K562 (cell line): Measurements from ENCODE around the gene ICAM1. TPM values are rescaled to one million over a fixed set of nuclear protein-coding genes. Genes with fewer than 3 reads are reported as not detected.
A peak's percentile ranks its signal among the peaks of the same experiment; 100 is the strongest.

Experiments used
- ARID1B ChIP-seq: fragments of 450-650 bp; IDR thresholded peaks from 2 replicates; pipeline ENCODE4 v1.6.1; 2016; ENCODE audit warnings: antibody characterized with exemption, mild to moderate bottlenecking, inconsistent platforms
- ASH1L ChIP-seq: fragments of 450-650 bp; IDR thresholded peaks from 2 replicates; pipeline ENCODE4 v1.6.1; 2018; ENCODE audit warnings: borderline replicate concordance, mild to moderate bottlenecking, low read depth; ENCODE audit not compliant: partially characterized antibody
- BRD9 ChIP-seq: fragments of 450-650 bp; IDR thresholded peaks from 2 replicates; pipeline ENCODE4 v1.6.1; 2018; ENCODE audit warnings: low read depth; ENCODE audit not compliant: partially characterized antibody
- CBX2 ChIP-seq: fragments of 200-600 bp; sonication (generic); IDR thresholded peaks from one replicate; pipeline ENCODE4 v1.6.1; 2012; ENCODE audit warnings: mild to moderate bottlenecking, low read length, inconsistent platforms; ENCODE audit not compliant: insufficient read depth, poor library complexity, severe bottlenecking
- CHD2 ChIP-seq: IDR thresholded peaks from 2 replicates; pipeline ENCODE4 v1.6.1; 2011; ENCODE audit warnings: low read depth, low read length
- DNMT1 ChIP-seq: fragments of 450-650 bp; IDR thresholded peaks from 2 replicates; pipeline ENCODE4 v1.6.1; 2016; ENCODE audit warnings: antibody characterized with exemption, mild to moderate bottlenecking
- KLF6 ChIP-seq: fragments of 250-450 bp; sonication (Bioruptor Pico); IDR thresholded peaks from 2 replicates; pipeline ENCODE4 v1.4.0; 2020; ENCODE audit warnings: mild to moderate bottlenecking, moderate library complexity, borderline replicate concordance
- MAFG ChIP-seq: fragments of 450-650 bp; conservative IDR thresholded peaks from 2 replicates; pipeline ENCODE4 v1.6.1; 2016; ENCODE audit warnings: missing genetic modification characterization, missing compliant biosample characterization
- SREBF2 ChIP-seq: sonication (generic); formaldehyde crosslinking; IDR thresholded peaks from 2 replicates; pipeline ENCODE4 v1.4.0; 2020; ENCODE audit warnings: mild to moderate bottlenecking, missing genetic modification reagents
- ZKSCAN3 ChIP-seq: fragments of 250-450 bp; sonication (Bioruptor Pico); IDR thresholded peaks from 2 replicates; pipeline ENCODE4 v1.4.0; 2020
- ZNF77 ChIP-seq: fragments of 250-450 bp; sonication (Bioruptor Pico); IDR thresholded peaks from 2 replicates; pipeline ENCODE4 v1.5.0; 2020
- polyA plus RNA-seq, 8 experiments: library from polyadenylated mRNA; depleted of rRNA in 4 of 8; stranded (reverse) in 5 of 8; unstranded in 3 of 8; fragments of >200 nt; fragmentation: Nextera tagmentation in 2 of 8; fragmentation: Illumina TruSeq in 1 of 8; extraction: Ambion mirVana in 2 of 8; extraction: Trizol in 1 of 8; gene quantifications; 2 replicates each; pipeline versions ENCODE4 v1.2.1 to v1.2.3, GENCODE V29; 2011 to 2014; ENCODE audit warnings: inconsistent platforms in 1 of 8, missing spikeins in 1 of 8
- total RNA-seq, 7 experiments: library from RNA; depleted of rRNA in 6 of 7; stranded (reverse); fragments of >200 nt in 6 of 7; fragmentation: Illumina TruSeq in 2 of 7; extraction: Trizol in 2 of 7; gene quantifications; 2 replicates each; pipeline versions ENCODE4 v1.2.1 to v1.2.3, GENCODE V29; 2011 to 2021; ENCODE audit warnings: low replicate concordance in 1 of 7
- TF ChIP-seq, protein P1 (sequence below): IDR thresholded peaks from 2 replicates; pipeline ENCODE4 v1.6.1; 2012; ENCODE audit warnings: low read depth, low read length, improper control_type of control experiment, borderline replicate concordance
- TF ChIP-seq, protein P2 (sequence below), 2 experiments: IDR thresholded peaks; 2 replicates each; pipeline ENCODE4 v1.6.1; 2011; ENCODE audit warnings: borderline replicate concordance in 1 of 2, control low read depth in 1 of 2, low read depth in 1 of 2, low read length in 1 of 2, mild to moderate bottlenecking in 1 of 2, mixed read lengths in 1 of 2, moderate library complexity in 1 of 2; ENCODE audit not compliant: insufficient read depth in 1 of 2, insufficient read length in 1 of 2, poor library complexity in 1 of 2, severe bottlenecking in 1 of 2; ENCODE audit errors: extremely low read depth in 1 of 2
- TF ChIP-seq, protein P3 (sequence below): sonication (generic); formaldehyde crosslinking; IDR thresholded peaks from 2 replicates; pipeline ENCODE4 v1.8.0; 2022; ENCODE audit warnings: missing genetic modification reagents, mild to moderate bottlenecking, borderline replicate concordance
- TF ChIP-seq, protein P4 (sequence below): sonication (generic); formaldehyde crosslinking; IDR thresholded peaks from 2 replicates; pipeline ENCODE4 v1.8.1; 2023; ENCODE audit warnings: mild to moderate bottlenecking, missing genetic modification reagents

Gene ICAM1
- total and polyA plus RNA-seq, 9 of the 15 experiments (the other 6 are each of a cell fraction or from before 2014, with no cell fraction given) = 2.3 to 24.4 (median 13.4) TPM

DNA sequence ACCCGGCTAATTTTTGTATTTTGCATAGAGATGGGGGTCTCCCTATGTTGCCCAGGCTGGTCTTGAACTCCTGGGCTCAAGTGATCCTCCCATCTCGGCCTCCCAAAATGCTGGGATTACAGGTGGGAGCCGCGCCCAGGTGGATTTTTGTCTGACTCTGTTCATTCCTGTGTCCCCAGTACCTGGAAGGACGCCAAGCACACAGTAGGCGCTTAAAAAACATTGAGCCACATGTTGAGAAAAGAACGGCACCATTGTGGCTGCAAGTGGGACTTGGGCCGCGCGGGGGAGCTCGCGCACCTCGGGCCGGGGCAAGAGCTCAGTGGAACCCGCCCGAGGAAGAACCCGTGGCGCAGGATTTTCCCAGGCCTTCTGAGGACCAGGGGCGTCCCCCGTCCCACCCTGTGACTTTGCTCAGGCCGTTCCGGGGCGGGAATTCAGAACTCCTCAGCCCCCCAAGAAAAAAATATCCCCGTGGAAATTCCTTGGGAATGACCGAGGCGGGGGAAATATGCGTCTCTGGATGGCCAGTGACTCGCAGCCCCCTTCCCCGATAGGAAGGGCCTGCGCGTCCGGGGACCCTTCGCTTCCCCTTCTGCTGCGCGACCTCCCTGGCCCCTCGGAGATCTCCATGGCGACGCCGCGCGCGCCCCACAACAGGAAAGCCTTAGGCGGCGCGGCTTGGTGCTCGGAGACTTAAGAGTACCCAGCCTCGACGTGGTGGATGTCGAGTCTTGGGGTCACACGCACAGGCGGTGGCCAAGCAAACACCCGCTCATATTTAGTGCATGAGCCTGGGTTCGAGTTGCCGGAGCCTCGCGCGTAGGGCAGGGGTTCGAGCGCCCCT lies 1.4 kb upstream of the ICAM1 start (continued):
- TF ChIP-seq, protein P1, sequence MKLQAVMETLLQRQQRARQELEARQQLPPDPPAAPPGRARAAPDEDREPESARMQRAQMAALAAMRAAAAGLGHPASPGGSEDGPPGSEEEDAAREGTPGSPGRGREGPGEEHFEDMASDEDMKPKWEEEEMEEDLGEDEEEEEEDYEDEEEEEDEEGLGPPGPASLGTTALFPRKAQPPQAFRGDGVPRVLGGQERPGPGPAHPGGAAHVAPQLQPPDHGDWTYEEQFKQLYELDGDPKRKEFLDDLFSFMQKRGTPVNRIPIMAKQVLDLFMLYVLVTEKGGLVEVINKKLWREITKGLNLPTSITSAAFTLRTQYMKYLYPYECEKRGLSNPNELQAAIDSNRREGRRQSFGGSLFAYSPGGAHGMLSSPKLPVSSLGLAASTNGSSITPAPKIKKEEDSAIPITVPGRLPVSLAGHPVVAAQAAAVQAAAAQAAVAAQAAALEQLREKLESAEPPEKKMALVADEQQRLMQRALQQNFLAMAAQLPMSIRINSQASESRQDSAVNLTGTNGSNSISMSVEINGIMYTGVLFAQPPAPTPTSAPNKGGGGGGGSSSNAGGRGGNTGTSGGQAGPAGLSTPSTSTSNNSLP = no peak
- no peak; the same call in 1 of the 2 replicates for TF ChIP-seq ARID1B
- no peak for TF ChIP-seq MAFG (tag)
- TF ChIP-seq, protein P2, sequence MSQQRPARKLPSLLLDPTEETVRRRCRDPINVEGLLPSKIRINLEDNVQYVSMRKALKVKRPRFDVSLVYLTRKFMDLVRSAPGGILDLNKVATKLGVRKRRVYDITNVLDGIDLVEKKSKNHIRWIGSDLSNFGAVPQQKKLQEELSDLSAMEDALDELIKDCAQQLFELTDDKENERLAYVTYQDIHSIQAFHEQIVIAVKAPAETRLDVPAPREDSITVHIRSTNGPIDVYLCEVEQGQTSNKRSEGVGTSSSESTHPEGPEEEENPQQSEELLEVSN (IDR thresholded peaks at IDR 0.05; ENCODE audit: borderline replicate concordance in 1 of 2, extremely low read depth in 1 of 2, insufficient read depth in 1 of 2, insufficient read length in 1 of 2, low read depth in 1 of 2, low read length in 1 of 2, poor library complexity in 1 of 2, severe bottlenecking in 1 of 2) = peak in 1 of 2 experiments; percentile 43
- no peak for TF ChIP-seq ASH1L
- TF ChIP-seq BRD9 = peak; percentile 81
- TF ChIP-seq, protein P3, sequence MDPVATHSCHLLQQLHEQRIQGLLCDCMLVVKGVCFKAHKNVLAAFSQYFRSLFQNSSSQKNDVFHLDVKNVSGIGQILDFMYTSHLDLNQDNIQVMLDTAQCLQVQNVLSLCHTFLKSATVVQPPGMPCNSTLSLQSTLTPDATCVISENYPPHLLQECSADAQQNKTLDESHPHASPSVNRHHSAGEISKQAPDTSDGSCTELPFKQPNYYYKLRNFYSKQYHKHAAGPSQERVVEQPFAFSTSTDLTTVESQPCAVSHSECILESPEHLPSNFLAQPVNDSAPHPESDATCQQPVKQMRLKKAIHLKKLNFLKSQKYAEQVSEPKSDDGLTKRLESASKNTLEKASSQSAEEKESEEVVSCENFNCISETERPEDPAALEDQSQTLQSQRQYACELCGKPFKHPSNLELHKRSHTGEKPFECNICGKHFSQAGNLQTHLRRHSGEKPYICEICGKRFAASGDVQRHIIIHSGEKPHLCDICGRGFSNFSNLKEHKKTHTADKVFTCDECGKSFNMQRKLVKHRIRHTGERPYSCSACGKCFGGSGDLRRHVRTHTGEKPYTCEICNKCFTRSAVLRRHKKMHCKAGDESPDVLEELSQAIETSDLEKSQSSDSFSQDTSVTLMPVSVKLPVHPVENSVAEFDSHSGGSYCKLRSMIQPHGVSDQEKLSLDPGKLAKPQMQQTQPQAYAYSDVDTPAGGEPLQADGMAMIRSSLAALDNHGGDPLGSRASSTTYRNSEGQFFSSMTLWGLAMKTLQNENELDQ (CRISPR knock-in tag) = no peak
- TF ChIP-seq DNMT1 = no peak
- TF ChIP-seq ZNF77 = no peak
- no peak for TF ChIP-seq CHD2
- TF ChIP-seq KLF6 = peak; percentile 43; the same call in 1 of the 2 replicates
- TF ChIP-seq ZKSCAN3 = no peak
- no peak for TF ChIP-seq SREBF2
- TF ChIP-seq, protein P4, sequence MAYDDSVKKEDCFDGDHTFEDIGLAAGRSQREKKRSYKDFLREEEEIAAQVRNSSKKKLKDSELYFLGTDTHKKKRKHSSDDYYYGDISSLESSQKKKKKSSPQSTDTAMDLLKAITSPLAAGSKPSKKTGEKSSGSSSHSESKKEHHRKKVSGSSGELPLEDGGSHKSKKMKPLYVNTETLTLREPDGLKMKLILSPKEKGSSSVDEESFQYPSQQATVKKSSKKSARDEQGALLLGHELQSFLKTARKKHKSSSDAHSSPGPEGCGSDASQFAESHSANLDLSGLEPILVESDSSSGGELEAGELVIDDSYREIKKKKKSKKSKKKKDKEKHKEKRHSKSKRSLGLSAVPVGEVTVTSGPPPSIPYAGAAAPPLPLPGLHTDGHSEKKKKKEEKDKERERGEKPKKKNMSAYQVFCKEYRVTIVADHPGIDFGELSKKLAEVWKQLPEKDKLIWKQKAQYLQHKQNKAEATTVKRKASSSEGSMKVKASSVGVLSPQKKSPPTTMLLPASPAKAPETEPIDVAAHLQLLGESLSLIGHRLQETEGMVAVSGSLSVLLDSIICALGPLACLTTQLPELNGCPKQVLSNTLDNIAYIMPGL (CRISPR knock-in tag) = 0 out of 2 replicates have a peak, but pooled peaks have one; percentile 40
- no peak for TF ChIP-seq CBX2
